ENCODE data around the gene SH3BP2.

SH3BP2 gene

DNA sequence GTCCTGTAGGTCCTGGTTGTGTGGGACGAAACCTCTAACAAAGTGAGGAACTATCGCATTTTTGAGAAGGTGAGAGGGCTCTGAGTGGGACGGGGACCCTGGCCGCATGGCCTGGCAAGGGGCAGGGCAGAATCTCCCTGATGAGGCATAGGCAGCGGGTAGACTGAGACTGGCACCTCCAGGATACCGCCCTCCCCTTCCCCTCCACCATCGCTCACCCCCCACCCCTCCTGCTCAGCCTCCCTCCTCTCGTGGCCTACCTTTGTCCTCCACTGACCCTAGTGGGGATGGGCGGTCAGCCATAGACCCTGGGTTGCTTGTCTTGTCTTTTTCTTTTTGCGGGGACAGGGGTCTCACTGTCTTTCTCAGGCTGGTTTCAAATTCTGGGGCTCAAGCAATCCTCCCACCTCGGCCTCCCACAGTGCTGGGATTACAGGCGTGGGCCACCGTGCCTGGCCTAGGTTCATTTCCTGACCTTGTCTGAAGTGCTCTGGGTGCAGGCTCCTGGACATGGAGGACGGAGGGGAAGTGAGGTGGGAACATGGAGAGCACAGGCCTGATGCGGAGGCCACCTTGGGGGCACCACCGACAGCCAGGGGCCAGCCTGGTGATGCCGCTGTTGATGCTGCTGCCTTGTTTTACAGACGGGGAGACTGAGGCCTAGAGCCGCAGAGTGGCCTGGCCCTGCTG, 40.2 kb downstream of the SH3BP2 start:
- Histone ChIP-seq H3K9me3 (ENCODE audit: severe bottlenecking) (no peaks in the 10 kb centered on the region), H3K27ac (no peak overlapping the region), H3K36me3 (peaks cover 74% of the 10 kb centered on the region), H3K4me3 (ENCODE audit: low read depth, low read length) (no peak overlapping the region), H3K27me3 (ENCODE audit: insufficient read depth, low read depth, severe bottlenecking) (no peaks in the 10 kb centered on the region)
- TF ChIP-seq, protein P1, sequence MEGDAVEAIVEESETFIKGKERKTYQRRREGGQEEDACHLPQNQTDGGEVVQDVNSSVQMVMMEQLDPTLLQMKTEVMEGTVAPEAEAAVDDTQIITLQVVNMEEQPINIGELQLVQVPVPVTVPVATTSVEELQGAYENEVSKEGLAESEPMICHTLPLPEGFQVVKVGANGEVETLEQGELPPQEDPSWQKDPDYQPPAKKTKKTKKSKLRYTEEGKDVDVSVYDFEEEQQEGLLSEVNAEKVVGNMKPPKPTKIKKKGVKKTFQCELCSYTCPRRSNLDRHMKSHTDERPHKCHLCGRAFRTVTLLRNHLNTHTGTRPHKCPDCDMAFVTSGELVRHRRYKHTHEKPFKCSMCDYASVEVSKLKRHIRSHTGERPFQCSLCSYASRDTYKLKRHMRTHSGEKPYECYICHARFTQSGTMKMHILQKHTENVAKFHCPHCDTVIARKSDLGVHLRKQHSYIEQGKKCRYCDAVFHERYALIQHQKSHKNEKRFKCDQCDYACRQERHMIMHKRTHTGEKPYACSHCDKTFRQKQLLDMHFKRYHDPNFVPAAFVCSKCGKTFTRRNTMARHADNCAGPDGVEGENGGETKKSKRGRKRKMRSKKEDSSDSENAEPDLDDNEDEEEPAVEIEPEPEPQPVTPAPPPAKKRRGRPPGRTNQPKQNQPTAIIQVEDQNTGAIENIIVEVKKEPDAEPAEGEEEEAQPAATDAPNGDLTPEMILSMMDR (IDR thresholded peaks at IDR 0.05; ENCODE audit: low read depth, low read length), result no peak
- DNase-seq, result peak; percentile 4

GRCh38 chr4:2833671-2834000, 40.8 kb downstream of the SH3BP2 start:
- TF ChIP-seq, protein P1 (IDR thresholded peaks at IDR 0.05; ENCODE audit: low read depth, low read length), result no peak
- Histone ChIP-seq H3K36me3 (peaks cover 69% of the 10 kb centered on the region), H3K27ac (no peak overlapping the region), H3K4me3 (ENCODE audit: low read depth, low read length) (no peak overlapping the region), H3K9me3 (ENCODE audit: severe bottlenecking) (no peaks in the 10 kb centered on the region), H3K27me3 (ENCODE audit: insufficient read depth, low read depth, severe bottlenecking) (no peaks in the 10 kb centered on the region)
- no peak for DNase-seq

DNA sequence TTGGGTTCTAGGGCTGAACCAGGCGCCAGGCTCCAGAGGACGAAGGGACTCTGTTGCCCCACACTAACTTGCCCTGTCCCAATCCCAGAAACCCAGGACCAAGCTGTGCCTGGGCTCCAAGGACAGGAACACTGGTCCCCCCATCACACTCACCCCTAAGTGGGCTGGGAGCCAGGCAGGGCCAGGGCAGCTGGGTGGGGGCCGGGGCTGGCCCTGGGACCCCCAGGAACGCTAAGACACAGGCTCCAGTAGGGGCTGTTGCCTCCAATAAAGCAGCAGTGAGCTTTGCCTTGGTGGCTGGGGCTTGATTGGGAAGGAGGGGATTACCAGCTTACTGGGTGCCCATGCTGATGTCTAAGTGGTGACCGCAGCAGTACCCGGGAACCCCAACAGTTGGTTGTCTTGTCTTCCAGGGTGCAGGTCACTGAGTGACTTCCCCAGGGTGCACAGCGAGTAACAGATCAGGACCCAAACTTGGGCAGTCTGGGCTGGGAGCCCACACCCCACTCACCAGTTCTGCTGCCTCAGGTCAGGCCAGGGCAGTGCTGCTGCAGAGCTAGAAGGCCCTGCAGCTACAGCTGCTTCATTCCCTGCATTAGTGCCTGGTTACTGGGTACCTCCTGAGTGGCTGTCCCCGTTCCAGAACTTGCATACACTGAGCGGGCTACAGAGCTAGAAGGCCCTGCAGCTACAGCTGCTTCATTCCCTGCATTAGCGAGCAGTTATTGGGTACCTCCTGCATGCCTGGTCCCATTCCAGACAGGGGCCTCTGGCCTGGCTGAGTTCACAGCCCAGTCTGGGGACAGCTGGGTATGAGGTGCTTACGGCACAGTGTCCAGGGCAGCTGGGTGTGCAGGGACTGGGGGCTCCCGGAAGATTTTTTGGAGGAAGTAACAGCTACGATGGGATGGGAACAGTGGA, 41.4 kb downstream of the SH3BP2 start:
- H3K4me3 ChIP-seq (ENCODE audit: low read depth, low read length), result no peak overlapping the region
- DNase-seq, result no peak
- H3K9me3 ChIP-seq (ENCODE audit: severe bottlenecking), result no peaks in the 10 kb centered on the region
- TF ChIP-seq, protein P1 (IDR thresholded peaks at IDR 0.05; ENCODE audit: low read depth, low read length), result no peak
- H3K27me3 ChIP-seq (ENCODE audit: insufficient read depth, low read depth, severe bottlenecking), result no peaks in the 10 kb centered on the region
- H3K36me3 ChIP-seq, result peaks cover 65% of the 10 kb centered on the region
- no peak overlapping the region for H3K27ac ChIP-seq

- peak overlapping the region; percentile 5; the same call in 1 of the 2 replicates for H3K27ac ChIP-seq
- TF ChIP-seq, protein P1 (IDR thresholded peaks at IDR 0.05; ENCODE audit: low read depth, low read length), result no peak
Measured at GRCh38 chr4:2835978-2836377, 43.1 kb downstream of the SH3BP2 start.

DNA sequence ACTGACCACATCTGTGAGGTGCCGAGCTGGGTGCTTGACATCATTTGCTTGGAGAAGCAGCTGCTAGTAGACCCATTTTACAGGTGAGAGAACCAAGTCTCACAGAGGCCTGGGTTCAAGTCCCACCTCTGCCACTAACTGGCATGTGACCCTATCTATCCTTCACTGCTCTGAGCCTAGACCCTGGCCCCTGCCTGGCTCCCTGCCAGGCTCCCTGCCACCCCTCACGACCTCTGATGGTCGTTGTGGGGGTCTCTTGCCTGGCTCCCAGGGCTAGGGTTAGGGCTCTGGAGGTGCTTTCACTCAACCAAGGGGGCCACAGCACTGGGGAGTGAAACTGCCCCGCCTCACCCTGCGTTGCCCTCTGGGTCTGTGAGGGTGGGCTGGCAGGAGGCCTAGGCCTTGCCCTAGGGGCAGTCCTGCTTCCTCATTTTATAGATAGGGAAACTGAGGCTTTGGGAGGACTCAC, 43.5 kb downstream of the SH3BP2 start:
- no peak overlapping the region for H3K4me3 ChIP-seq (ENCODE audit: low read depth, low read length)
- H3K27ac ChIP-seq, result peak overlapping the region; percentile 64
- no peaks in the 10 kb centered on the region for H3K27me3 ChIP-seq (ENCODE audit: insufficient read depth, low read depth, severe bottlenecking)
- no peak for DNase-seq
- TF ChIP-seq, protein P1 (IDR thresholded peaks at IDR 0.05; ENCODE audit: low read depth, low read length), result no peak
- H3K36me3 ChIP-seq, result peaks cover 47% of the 10 kb centered on the region
- H3K9me3 ChIP-seq (ENCODE audit: severe bottlenecking), result peaks cover 3% of the 10 kb centered on the region

More at GRCh38 chr4:2835978-2836377, 43.1 kb downstream of the SH3BP2 start:
- peaks cover 3% of the 10 kb centered on the region for H3K9me3 ChIP-seq (ENCODE audit: severe bottlenecking)
- H3K36me3 ChIP-seq, result peaks cover 51% of the 10 kb centered on the region
- no peak for DNase-seq
- H3K4me3 ChIP-seq (ENCODE audit: low read depth, low read length), result no peak overlapping the region
- H3K27me3 ChIP-seq (ENCODE audit: insufficient read depth, low read depth, severe bottlenecking), result no peaks in the 10 kb centered on the region

Measured in WERI-Rb-1 (cell line).